ENCODE results near the gene TWIST2.

Gene TWIST2

DNA sequence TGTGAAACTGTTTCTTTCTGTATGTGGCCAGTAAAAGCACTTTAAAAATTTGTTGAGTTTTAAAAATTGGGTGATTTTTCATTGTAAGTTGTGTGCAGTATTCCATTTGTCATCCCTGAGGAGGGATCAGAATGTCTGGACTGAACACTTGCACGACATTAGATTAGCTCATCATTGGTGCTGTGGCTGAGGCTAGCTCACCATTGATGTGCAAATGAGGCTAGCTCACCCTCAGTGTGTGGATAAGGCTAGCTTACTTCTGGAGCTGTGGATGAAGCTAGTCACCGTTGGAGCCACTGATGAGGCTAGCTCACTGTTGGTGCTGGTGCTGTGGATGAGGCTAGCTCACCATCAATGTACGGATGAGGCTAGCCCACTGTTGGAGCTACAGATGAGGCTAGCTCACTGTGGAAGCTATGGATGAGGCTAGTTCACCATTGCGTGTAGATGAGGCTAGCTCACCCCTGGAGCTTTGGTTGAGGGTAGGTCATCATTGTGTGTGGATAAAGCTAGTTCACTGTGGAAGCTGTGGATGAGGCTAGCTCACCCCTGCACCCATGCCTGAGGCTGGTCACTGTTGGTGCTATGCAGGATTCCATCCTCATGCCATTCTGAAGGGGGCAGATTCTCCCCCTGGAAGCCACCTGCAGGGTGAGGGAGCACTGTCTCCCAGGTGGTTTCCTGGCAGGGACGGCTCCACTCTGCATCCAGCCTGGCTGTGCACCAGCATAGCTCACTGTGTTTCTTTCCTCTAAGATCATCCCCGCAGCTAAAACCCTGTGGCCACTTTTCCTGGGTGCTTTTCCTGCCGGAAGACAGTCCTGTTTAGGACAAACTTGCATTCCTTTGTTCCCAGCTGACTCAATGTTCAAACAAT is 101.1 kb downstream of the TWIST2 start:
- Mint-ChIP-seq H3K4me1 (ENCODE audit: low read depth in 2 of 2) (peaks cover 5 to 8% of the 10 kb centered on the region in 2 donors), H3K36me3 (ENCODE audit: insufficient read depth) (no peaks in the 10 kb centered on the region), H3K27me3 (peaks cover 4 to 42% of the 10 kb centered on the region in 2 donors), H3K27ac (peak overlapping the region in 1 of 2 donors; percentile 32), H3K9me3 (no peaks in the 10 kb centered on the region), H3K4me3 (no peak overlapping the region)
- DNase-seq, result no peak
- no peak for ATAC-seq (replicated peaks)

GRCh38 chr2:238949710-238950345 is 101.9 kb downstream of the TWIST2 start:
- Mint-ChIP-seq H3K9me3 (no peaks in the 10 kb centered on the region), H3K27me3 (peaks cover 9 to 50% of the 10 kb centered on the region in 2 donors), H3K36me3 (ENCODE audit: insufficient read depth) (no peaks in the 10 kb centered on the region), H3K4me3 (no peak overlapping the region), H3K4me1 (ENCODE audit: low read depth in 2 of 2) (peaks cover 5 to 8% of the 10 kb centered on the region in 2 donors), H3K27ac (no peak overlapping the region)
- no peak for ATAC-seq (replicated peaks)
- DNase-seq, result no peak

- H3K4me1 Mint-ChIP-seq (ENCODE audit: low read depth in 2 of 2), result peaks cover 5 to 8% of the 10 kb centered on the region in 2 donors
- H3K36me3 Mint-ChIP-seq (ENCODE audit: insufficient read depth), result no peaks in the 10 kb centered on the region
- H3K27me3 Mint-ChIP-seq, result peaks cover 17 to 58% of the 10 kb centered on the region in 2 donors
- no peak overlapping the region for H3K4me3 Mint-ChIP-seq
- DNase-seq (no peak), ATAC-seq (replicated peaks) (no peak)
- no peaks in the 10 kb centered on the region for H3K9me3 Mint-ChIP-seq
- no peak overlapping the region for H3K27ac Mint-ChIP-seq
Observed at GRCh38 chr2:238950551-238950950, 102.7 kb downstream of the TWIST2 start.

- peaks cover 27 to 76% of the 10 kb centered on the region in 2 donors for H3K27me3 Mint-ChIP-seq
- H3K27ac Mint-ChIP-seq, result no peak overlapping the region
- no peaks in the 10 kb centered on the region for H3K9me3 Mint-ChIP-seq
- ATAC-seq (replicated peaks), result no peak
- peaks cover 5 to 8% of the 10 kb centered on the region in 2 donors for H3K4me1 Mint-ChIP-seq (ENCODE audit: low read depth in 2 of 2)
- H3K4me3 Mint-ChIP-seq, result no peak overlapping the region
- H3K36me3 Mint-ChIP-seq (ENCODE audit: insufficient read depth), result no peaks in the 10 kb centered on the region
- DNase-seq, result no peak
Observed at GRCh38 chr2:238952261-238952919, 104.5 kb downstream of the TWIST2 start.

DNA sequence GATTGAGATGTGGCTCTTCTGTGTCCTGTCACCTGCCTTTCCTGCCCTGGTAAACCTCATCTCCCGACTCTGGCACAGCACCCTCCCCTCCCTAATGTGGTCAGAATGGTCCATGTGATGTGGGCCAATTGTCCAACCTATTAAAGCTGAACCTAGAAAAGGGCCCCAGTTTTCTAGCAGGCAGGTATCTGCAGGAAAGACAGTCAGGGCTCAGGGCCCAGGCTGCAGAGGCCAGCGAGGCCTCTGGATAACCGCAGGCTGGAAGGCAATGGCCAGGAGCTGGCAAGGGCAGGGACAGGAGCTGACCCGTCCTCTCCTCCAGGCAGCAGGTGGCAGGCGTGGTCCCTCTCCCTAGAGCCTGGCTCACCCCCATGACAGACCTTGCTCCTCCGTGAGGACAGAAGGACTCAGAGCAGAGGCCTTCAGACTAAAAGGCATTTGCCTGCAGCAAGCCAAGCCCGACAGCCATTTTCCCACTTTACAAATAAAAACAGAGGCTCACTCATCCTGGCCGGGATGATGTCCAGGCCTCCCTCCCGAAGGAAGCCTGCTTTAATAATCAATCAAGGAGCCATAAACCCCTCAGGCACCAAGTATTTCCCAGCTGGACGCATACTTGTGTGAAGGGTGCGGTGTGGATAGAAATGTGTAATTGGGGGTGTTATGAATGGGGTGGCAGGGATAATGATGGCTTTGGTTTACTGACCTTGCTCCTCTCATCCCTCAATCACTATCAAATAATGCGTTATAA is 107.1 kb downstream of the TWIST2 start:
- H3K27me3 Mint-ChIP-seq, result peaks cover 45 to 70% of the 10 kb centered on the region in 2 donors
- no peaks in the 10 kb centered on the region for H3K4me1 Mint-ChIP-seq (ENCODE audit: low read depth in 2 of 2)

DNA sequence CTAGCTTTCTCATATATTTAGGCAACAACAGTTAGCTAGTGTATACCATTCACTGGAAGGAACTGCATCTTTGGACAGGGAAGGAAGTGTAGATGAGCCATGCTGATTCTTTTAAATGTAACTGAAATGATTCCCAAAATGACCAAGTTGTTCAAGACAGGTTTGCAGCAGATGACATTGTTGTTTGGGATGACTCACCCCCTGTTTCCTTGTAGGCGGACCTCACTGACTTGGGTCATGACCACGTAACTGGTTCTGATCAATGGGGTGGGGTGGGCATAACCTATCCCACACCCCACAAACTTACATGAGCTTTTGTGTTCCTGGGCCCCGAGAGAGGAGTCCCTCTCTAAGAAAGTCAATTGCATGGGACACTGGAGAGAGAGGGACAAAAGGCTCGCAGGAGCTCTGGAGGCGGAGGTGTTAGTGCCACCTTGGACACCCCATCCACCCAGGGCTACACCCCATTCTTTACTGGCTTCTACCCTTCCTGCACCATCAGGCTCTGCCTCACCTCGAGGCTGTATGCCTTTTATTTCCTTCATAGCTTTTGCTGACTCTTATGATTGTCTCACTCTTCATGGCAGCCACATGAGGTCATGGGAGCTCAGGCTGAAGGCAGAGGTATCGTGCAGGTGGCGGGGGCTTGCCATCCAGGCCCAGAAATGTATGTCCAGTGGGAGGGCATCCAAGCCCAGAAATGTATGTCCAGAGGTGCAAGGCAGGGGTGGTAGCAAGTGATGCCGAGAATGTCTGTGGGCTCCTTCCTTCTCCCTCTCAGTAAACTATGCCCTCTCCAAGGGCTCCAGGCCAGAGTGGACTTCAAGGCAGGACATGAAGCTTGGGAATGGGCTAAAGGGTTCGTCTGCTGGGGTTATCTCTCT is 108.0 kb downstream of the TWIST2 start:
- ATAC-seq (replicated peaks), result no peak
- Mint-ChIP-seq H3K36me3 (ENCODE audit: insufficient read depth) (no peaks in the 10 kb centered on the region), H3K9me3 (no peaks in the 10 kb centered on the region), H3K27me3 (peaks cover 45 to 61% of the 10 kb centered on the region in 2 donors), H3K4me1 (ENCODE audit: low read depth in 2 of 2) (no peaks in the 10 kb centered on the region), H3K4me3 (no peak overlapping the region), H3K27ac (no peak overlapping the region)
- no peak for DNase-seq

More for the DNA sequence above, 107.1 kb downstream of the TWIST2 start:
- ATAC-seq (replicated peaks), result no peak
- no peaks in the 10 kb centered on the region for H3K9me3 Mint-ChIP-seq
- DNase-seq, result no peak
- H3K36me3 Mint-ChIP-seq (ENCODE audit: insufficient read depth), result no peaks in the 10 kb centered on the region
- no peak overlapping the region for H3K27ac Mint-ChIP-seq
- H3K4me3 Mint-ChIP-seq, result no peak overlapping the region

DNA sequence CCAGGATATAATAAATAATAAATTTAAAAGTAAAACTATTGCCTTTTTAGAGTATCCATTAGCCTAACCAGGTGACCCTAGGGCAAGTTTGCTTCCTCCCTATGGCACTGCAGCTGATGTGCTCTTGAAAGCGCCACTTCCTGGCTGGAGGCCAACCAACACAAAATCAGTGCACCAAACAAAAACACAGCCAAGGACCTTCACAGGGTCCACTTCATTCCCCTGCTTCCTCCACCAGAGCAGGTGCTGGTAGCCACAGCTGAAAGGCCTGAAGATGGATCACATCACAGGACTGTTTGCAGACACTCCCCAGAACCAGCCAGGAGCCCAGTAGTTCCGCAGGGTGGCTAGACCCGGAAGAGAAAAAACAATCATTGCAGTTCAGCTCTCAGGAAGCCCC is 108.8 kb downstream of the TWIST2 start:
- Mint-ChIP-seq H3K27ac (no peak overlapping the region), H3K4me3 (no peak overlapping the region), H3K4me1 (ENCODE audit: low read depth in 2 of 2) (no peaks in the 10 kb centered on the region), H3K27me3 (peaks cover 45 to 54% of the 10 kb centered on the region in 2 donors), H3K36me3 (ENCODE audit: insufficient read depth) (no peaks in the 10 kb centered on the region), H3K9me3 (no peaks in the 10 kb centered on the region)
- no peak for ATAC-seq (replicated peaks)
- DNase-seq, result no peak
